GM15510 (cell line): ENCODE results near the gene PPM1L.

ENCODE experiments used
- POLR2A ChIP-seq: IDR thresholded peaks from 3 replicates; pipeline ENCODE4 v1.6.1; 2011; ENCODE audit warnings: borderline replicate concordance; ENCODE audit not compliant: insufficient read length; ENCODE audit errors: extremely low read depth

Gene PPM1L

GRCh38 chr3:160951642-160952487 is 195.8 kb downstream of the PPM1L start:
- TF ChIP-seq POLR2A = no peak

- TF ChIP-seq POLR2A = no peak
Measured at GRCh38 chr3:160953686-160954085, 197.7 kb downstream of the PPM1L start.

- no peak for TF ChIP-seq POLR2A
Measured at GRCh38 chr3:160956785-160957184, 200.8 kb downstream of the PPM1L start.

GRCh38 chr3:160960568-160960967 is 204.5 kb downstream of the PPM1L start:
- no peak for TF ChIP-seq POLR2A

GRCh38 chr3:160963949-160964348 is 207.9 kb downstream of the PPM1L start:
- TF ChIP-seq POLR2A = no peak

- no peak for TF ChIP-seq POLR2A
Measured at GRCh38 chr3:160968761-160969160, 212.7 kb downstream of the PPM1L start.

GRCh38 chr3:160973067-160973809 is 217.2 kb downstream of the PPM1L start:
- TF ChIP-seq POLR2A = no peak

GRCh38 chr3:160977773-160978172 is 221.7 kb downstream of the PPM1L start:
- TF ChIP-seq POLR2A = no peak

GRCh38 chr3:160980740-160981139 is 224.7 kb downstream of the PPM1L start:
- no peak for TF ChIP-seq POLR2A

- TF ChIP-seq POLR2A = no peak
Measured at GRCh38 chr3:160981217-160981938, 225.3 kb downstream of the PPM1L start.

GRCh38 chr3:160982491-160982890 is 226.5 kb downstream of the PPM1L start:
- TF ChIP-seq POLR2A = no peak

GRCh38 chr3:160986069-160986468 is 230.0 kb downstream of the PPM1L start:
- TF ChIP-seq POLR2A = no peak

- no peak for TF ChIP-seq POLR2A
Measured at GRCh38 chr3:160987982-160988964, 232.2 kb downstream of the PPM1L start.

- TF ChIP-seq POLR2A = no peak
Measured at GRCh38 chr3:160990446-160990845, 234.4 kb downstream of the PPM1L start.
